Lung (tissue), 12 donors: ENCODE data around the gene ADH5. TPM values are rescaled to one million over a fixed set of nuclear protein-coding genes. Genes with fewer than 3 reads are reported as not detected.

ENCODE experiments used
- ATAC-seq: fragments of 200-7000 bp; cut with Tn5 transposase; one replicate; pipeline ENCODE4 v1.9.1; 2020; ENCODE audit warnings: moderate number of reproducible peaks; ENCODE audit not compliant: insufficient read depth, low FRiP score
- DNase-seq, 3 donors: peaks; one replicate each; pipeline ENCODE4 v3.0.0-alpha.2; 2013 to 2017
- H3K27ac ChIP-seq, 2 donors: one replicate each; pipeline ENCODE4 v1.5.1; 2013; ENCODE audit warnings: mild to moderate bottlenecking in 2 of 2, moderate library complexity in 2 of 2, control low read depth in 1 of 2, inconsistent platforms in 1 of 2, low read depth in 1 of 2, low read length in 1 of 2
- H3K27me3 ChIP-seq, 3 donors: one replicate each; pipeline ENCODE4 v1.5.1; 2013; ENCODE audit warnings: low read length in 2 of 3; ENCODE audit not compliant: control insufficient read depth in 3 of 3, insufficient read depth in 3 of 3
- H3K36me3 ChIP-seq, 4 donors: one replicate each; pipeline ENCODE4 v1.5.1; 2013; ENCODE audit warnings: low read length in 4 of 4, mild to moderate bottlenecking in 1 of 4, moderate library complexity in 1 of 4; ENCODE audit not compliant: control insufficient read depth in 4 of 4, insufficient read depth in 4 of 4
- H3K4me1 ChIP-seq, 5 donors: one replicate each; pipeline ENCODE4 v1.5.1; 2013; ENCODE audit warnings: low read length in 5 of 5, mild to moderate bottlenecking in 2 of 5, moderate library complexity in 1 of 5; ENCODE audit not compliant: control insufficient read depth in 5 of 5, insufficient read depth in 5 of 5
- H3K4me3 ChIP-seq: one replicate; pipeline ENCODE4 v1.5.1; 2013; ENCODE audit warnings: mild to moderate bottlenecking, control low read depth, moderate library complexity
- H3K9ac ChIP-seq, 2 donors: one replicate each; pipeline ENCODE4 v1.5.1; 2013; ENCODE audit warnings: low read length in 2 of 2, control low read depth in 1 of 2; ENCODE audit not compliant: insufficient read depth in 1 of 2
- H3K9me3 ChIP-seq, 4 donors: one replicate each; pipeline ENCODE4 v1.5.1; 2013; ENCODE audit warnings: low read length in 3 of 4, mild to moderate bottlenecking in 1 of 4, moderate library complexity in 1 of 4; ENCODE audit not compliant: control insufficient read depth in 4 of 4, insufficient read depth in 3 of 4
- WGBS, 2 donors: extraction: QIAGEN DNeasy Blood & Tissue Kit; methylation state at CpG; one replicate each; pipeline ENCODE4 v1.1.7; 2013; 5-methylcytosine and 5-hydroxymethylcytosine counted together
- polyA plus RNA-seq, 2 donors: library from polyadenylated mRNA; stranded (reverse); fragments of 200-250 nt; gene quantifications; one replicate each; pipeline ENCODE4 v1.2.1, GENCODE V29; 2013
- total RNA-seq, 2 donors: library from RNA; depleted of rRNA in 1 of 2; stranded (reverse); fragments of >200 nt in 1 of 2; gene quantifications; one replicate each; pipeline ENCODE4 v1.2.1, GENCODE V29; 2014 to 2021
- TF ChIP-seq, protein P1 (sequence below): IDR thresholded peaks from 2 replicates; pipeline ENCODE4 v1.5.1; 2012; ENCODE audit warnings: mild to moderate bottlenecking; ENCODE audit errors: control extremely low read depth, extremely low read depth
- donor health status: control.
- donor health status: control.
- donor health status: Bipolar disorder and iron deficiency.
- donor health status: healthy.
- donor health status: DM: yes; HTN: yes; CAD: no.

The ADH5 gene
- total and polyA plus RNA-seq, 4 donors, result 83.7 to 143 (median 127) TPM

DNA sequence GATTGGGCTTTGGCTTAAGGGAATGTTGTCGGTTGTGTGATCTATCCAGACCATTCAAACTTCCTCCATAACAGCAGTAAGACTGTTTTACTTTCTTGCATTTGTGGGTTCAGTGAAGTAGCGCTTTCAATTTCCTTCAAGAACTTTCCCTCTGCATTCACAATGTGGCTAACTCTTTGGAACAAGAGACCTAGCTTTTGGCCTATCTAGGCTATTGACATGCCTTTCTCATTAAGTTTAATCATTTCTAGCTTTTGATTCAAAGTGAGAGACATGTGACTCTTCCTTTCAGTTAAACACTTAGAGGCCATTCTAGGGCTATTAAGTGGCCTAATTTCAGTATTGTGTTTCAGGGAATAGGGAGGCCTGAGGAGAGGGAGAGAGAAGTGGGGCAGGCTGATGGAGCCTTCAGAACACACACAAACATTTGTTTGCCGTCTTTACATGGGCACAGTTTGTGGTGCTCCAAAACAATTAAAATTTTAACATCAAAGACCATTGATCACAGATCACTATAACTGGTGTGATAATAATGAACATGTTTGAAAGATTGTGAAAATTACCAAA, 34.1 kb downstream of the ADH5 start:
- Histone ChIP-seq H3K27me3 (no peaks in the 10 kb centered on the region), H3K27ac (no peak overlapping the region), H3K36me3 (peaks cover 7 to 35% (median 20%) of the 10 kb centered on the region in 4 donors), H3K4me3 (no peak overlapping the region), H3K4me1 (peaks cover 0 to 3% (median under 1%) of the 10 kb centered on the region in 5 donors), H3K9ac (no peak overlapping the region), H3K9me3 (peaks cover 0 to 2% (median 0%) of the 10 kb centered on the region in 4 donors)
- ATAC-seq (peak; percentile 17), DNase-seq (peak in 1 of 3 donors; percentile 23)
- WGBS, 2 donors, result 68 to 87% methylated on average over 3 of the region's 3 CpGs
- TF ChIP-seq, protein P1, sequence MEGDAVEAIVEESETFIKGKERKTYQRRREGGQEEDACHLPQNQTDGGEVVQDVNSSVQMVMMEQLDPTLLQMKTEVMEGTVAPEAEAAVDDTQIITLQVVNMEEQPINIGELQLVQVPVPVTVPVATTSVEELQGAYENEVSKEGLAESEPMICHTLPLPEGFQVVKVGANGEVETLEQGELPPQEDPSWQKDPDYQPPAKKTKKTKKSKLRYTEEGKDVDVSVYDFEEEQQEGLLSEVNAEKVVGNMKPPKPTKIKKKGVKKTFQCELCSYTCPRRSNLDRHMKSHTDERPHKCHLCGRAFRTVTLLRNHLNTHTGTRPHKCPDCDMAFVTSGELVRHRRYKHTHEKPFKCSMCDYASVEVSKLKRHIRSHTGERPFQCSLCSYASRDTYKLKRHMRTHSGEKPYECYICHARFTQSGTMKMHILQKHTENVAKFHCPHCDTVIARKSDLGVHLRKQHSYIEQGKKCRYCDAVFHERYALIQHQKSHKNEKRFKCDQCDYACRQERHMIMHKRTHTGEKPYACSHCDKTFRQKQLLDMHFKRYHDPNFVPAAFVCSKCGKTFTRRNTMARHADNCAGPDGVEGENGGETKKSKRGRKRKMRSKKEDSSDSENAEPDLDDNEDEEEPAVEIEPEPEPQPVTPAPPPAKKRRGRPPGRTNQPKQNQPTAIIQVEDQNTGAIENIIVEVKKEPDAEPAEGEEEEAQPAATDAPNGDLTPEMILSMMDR, result no peak

DNA sequence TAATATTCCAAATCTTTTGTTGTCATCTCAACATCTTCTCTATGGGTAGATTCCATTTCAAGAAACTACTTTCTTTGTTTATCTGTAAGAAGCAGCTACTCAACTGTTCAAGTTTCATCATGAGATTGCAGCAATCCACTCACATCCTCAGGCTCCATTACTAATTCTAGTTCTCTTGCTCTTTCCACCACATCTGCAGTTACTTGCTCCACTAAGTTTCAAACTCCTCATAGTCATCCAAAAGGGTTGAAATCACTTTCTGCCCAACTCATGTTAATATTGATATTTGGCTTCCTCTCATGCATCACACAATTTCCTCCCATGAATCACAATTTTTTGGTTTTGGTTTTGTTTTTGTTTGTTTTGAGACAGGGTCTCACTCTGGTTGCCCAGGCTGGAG, 35.7 kb downstream of the ADH5 start:
- no peak overlapping the region for H3K9ac ChIP-seq
- peaks cover 9 to 46% (median 19%) of the 10 kb centered on the region in 4 donors for H3K36me3 ChIP-seq
- peaks cover 0 to 2% (median 0%) of the 10 kb centered on the region in 4 donors for H3K9me3 ChIP-seq
- TF ChIP-seq, protein P1, result no peak
- peaks cover 0 to 3% (median 0%) of the 10 kb centered on the region in 5 donors for H3K4me1 ChIP-seq
- ATAC-seq, result no peak
- H3K4me3 ChIP-seq, result no peak overlapping the region
- no peak for DNase-seq
- H3K27ac ChIP-seq, result no peak overlapping the region
- no peaks in the 10 kb centered on the region for H3K27me3 ChIP-seq

DNA sequence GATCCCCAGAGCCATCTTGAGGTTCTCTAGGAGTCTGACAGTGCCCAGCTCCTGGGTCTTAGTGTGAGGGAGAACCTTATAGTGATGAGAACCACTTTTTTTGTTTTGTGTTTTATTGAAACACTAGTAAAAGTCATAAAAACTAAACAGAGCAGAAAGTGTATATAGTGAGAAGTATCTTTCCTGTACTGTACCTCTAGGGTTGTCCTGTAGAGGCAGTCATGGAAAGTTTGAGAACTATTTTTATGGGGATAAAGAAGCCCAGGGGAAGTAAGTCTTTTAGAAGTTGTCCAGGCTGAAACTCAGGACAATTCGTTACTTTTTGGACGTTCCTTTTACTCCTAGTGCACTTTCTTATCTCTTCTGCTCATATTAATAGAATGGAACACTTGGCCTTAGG, 40.9 kb downstream of the ADH5 start:
- Histone ChIP-seq H3K36me3 (peaks cover 11 to 41% (median 22%) of the 10 kb centered on the region in 4 donors), H3K27ac (no peak overlapping the region), H3K4me3 (no peak overlapping the region), H3K9ac (no peak overlapping the region), H3K9me3 (peaks cover 0 to 2% (median 0%) of the 10 kb centered on the region in 4 donors), H3K4me1 (peaks cover 0 to 1% (median 0%) of the 10 kb centered on the region in 5 donors), H3K27me3 (no peaks in the 10 kb centered on the region)
- WGBS, 2 donors, result 94 to 95% methylated on average over 2 of the region's 2 CpGs
- DNase-seq (no peak), ATAC-seq (no peak)
- TF ChIP-seq, protein P1, result no peak

DNA sequence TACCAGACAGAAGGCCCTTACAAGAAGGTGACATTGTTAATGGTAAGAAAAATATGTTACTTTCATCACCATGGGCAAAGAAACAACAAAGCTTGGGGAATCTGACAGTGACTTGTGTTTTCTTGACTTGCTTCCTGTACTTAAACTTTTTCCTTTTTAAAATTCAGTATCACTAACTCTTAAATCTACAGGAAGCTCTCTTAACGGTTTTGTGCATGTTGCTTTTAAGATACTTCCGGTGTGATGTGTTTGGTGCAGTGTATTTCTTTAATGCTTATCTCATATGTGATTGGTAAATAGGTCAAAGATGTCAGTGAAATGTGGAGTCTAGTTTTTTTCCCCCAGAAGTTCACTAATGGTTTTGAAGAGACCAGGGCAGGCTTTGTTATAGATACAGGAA, 45.2 kb downstream of the ADH5 start:
- H3K27ac ChIP-seq, result no peak overlapping the region
- 15 to 47% methylated on average over 2 of the region's 2 CpGs for WGBS, 2 donors
- ATAC-seq, result no peak
- peaks cover 2 to 12% (median 4%) of the 10 kb centered on the region in 4 donors for H3K36me3 ChIP-seq
- DNase-seq, result no peak
- peaks cover 0 to 5% (median under 1%) of the 10 kb centered on the region in 4 donors for H3K9me3 ChIP-seq
- no peak overlapping the region for H3K9ac ChIP-seq
- no peak overlapping the region for H3K4me3 ChIP-seq
- no peaks in the 10 kb centered on the region for H3K4me1 ChIP-seq
- H3K27me3 ChIP-seq, result no peaks in the 10 kb centered on the region
- TF ChIP-seq, protein P1, result no peak
